ENCODE data around the gene FBXO42.

The FBXO42 gene

GRCh38 chr1:16321176-16321867, 31.0 kb downstream of the FBXO42 start:
- peak in 1 of 3 experiments; percentile 2 for DNase-seq

GRCh38 chr1:16318555-16318954, 33.7 kb downstream of the FBXO42 start:
- DNase-seq: no peak

- no peak for DNase-seq
Observed at GRCh38 chr1:16315437-16315836, 36.8 kb downstream of the FBXO42 start.

- DNase-seq: no peak
Observed at GRCh38 chr1:16307222-16307621, 45.1 kb downstream of the FBXO42 start.

DNA sequence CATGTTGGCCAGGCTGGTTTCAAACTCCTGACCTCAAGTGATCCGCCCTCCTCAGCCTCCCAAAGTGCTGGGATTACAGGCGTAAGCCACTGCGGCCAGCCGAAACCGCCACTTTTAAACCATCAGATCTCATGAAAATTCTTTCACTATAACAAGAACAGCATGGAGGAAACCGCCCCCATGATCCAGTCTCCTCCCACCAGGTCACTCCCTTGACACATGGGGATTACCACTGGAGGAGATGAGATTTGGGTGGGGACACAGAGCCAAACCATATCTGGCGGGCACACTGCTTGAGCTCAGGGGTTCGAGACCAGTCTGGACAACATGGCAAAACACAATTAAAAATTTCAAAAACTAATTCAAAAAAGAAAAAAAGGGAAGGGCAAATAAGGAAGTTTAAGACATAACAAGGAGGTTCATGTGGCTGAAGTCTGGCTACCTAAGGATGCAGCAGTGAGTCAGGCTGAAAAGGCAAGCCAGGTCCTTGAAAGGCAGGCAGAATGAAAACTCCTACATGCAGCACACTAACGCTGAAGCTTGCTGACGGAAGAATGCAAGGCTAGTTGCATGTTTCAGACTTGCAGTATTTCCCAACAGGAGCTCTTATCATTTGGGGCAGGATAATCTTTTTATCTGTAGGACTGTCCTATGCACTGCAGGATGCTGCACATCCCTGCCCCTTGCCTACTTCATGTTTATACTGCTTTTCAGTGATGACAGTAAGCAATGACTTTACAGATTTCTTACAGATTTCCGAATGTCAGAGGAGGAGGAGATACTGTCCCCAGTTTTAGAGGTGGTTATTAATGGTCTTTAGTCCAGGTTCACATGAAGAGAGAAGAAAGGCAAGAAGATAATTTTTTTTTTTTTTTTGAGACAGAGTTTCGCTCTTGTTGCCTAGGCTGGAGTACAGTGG, 49.3 kb downstream of the FBXO42 start:
- no peak for DNase-seq

DNA sequence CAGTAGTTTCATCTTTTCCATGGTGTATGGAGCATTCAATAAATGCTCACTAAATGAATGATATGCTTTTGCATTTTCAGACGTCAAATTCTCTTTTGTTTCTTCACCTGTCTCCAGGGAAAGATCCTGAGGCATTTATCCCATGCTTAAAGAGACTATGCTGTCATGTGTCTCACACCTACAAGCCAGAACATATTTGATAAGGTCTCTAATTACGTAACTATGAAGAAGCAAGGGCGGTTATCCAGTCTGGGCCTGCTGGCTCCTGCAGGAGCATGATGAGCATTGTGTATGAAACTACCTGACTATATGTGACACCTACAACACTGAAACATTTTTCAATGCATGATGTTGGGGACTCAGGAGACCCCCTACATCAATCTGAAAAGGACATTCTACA, 51.8 kb downstream of the FBXO42 start:
- no peak for DNase-seq

GRCh38 chr1:16298653-16299052, 53.6 kb downstream of the FBXO42 start:
- no peak for DNase-seq

DNA sequence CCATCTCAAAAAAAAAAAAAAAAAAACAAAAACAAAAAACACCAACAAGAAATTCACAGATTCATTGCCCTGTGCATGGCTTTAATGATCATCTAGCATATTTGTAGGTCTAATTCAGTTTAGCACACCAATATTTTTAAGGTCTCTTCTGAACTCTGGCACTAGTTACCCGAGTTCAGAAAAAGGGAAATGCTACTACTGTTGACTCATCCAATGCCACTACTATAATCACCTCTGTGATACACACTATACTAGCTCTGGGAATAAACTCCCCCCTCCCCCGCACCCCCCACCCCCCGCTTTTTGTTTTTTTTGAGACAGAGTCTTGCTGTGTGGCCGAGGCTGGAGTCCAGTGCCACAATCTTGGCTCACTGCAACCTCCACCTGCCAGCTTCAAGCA, 55.6 kb downstream of the FBXO42 start:
- DNase-seq: no peak

- DNase-seq: no peak
Observed at GRCh38 chr1:16294219-16295212, 57.8 kb downstream of the FBXO42 start.

DNA sequence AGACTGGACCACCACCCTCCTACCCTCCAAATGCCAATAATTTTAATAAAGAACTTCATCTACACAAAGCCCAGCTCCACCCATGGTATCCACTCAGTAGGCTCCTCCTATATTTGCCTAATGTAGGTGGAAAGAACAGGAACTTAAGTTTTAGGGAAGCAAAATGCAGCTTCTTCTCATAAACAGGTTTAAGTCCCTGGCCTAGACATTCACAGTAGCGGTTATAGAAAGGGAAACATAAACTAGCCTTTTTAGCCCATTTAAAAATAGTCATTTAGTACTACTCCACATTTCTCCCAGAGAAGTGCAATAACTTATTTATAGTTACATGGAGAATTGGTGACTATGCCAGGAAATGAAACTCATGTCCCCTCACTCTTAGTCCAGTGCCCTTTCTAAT, 58.7 kb downstream of the FBXO42 start:
- DNase-seq: no peak

DNA sequence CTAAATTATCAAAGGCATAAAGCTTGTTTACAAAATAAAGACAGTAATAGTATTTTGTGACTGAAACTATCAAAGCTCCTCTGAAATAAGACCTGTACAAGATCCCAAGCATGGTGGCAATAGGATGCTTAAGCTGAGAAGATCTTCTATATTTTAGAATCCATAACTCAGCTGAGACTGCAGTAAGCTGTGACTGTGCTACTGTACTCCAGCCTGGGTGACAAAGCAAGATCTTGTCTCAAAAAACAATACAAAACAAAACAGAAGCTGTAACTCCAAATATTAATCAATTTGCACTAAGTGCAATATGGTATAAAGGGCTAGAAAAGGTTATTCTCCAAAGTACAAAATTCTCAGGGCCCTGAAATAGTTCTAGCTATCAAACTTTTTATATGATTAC, 59.5 kb downstream of the FBXO42 start:
- DNase-seq: no peak

DNA sequence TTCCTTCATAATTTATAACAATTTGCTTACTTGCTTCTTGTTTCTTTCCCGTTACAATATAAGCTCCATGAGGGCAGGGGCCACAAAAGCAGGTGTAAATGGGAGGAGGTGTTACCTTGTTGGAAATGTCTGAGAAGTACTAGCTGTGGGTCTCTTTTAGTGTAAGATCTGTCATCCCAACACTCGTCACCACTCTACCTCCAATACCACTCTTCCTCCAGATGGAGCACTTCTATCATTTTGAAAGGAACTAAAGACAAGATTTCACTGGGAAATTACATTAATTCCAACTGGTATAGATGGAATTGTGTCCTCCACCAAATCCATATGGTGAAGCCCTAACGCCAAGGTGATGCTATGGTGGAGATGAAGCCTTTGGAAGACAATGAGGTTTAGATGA, 62.3 kb downstream of the FBXO42 start:
- no peak for DNase-seq

- DNase-seq: no peak
Observed at GRCh38 chr1:16286122-16286521, 66.2 kb downstream of the FBXO42 start.

GRCh38 chr1:16281765-16282164, 70.5 kb downstream of the FBXO42 start:
- no peak for DNase-seq

DNA sequence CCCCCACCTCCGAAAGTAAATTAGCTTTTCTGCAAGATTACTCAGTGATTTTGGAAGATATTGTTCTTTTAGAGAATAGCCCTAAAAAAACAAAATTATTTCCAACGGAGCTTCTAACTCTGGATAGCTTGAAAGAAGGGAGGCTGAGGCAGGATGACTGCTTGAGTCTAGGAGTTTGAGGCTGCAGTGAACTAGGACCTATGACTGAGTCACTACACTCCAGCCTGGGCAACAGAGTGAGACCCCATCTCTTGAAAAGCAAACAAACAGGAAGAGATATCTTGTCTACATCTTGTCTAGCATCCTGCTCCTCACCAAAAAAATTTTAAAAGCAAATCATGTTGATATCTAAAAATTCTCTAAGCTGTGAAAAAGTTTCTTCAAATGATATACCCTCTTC, 73.1 kb downstream of the FBXO42 start:
- DNase-seq: no peak

GRCh38 chr1:16276302-16277030, 75.8 kb downstream of the FBXO42 start:
- no peak for DNase-seq

GRCh38 chr1:16275591-16275990, 76.7 kb downstream of the FBXO42 start:
- no peak for DNase-seq

GRCh38 chr1:16267690-16268180, 84.5 kb downstream of the FBXO42 start:
- no peak for DNase-seq

GRCh38 chr1:16266411-16267118, 85.7 kb downstream of the FBXO42 start:
- DNase-seq: no peak

DNA sequence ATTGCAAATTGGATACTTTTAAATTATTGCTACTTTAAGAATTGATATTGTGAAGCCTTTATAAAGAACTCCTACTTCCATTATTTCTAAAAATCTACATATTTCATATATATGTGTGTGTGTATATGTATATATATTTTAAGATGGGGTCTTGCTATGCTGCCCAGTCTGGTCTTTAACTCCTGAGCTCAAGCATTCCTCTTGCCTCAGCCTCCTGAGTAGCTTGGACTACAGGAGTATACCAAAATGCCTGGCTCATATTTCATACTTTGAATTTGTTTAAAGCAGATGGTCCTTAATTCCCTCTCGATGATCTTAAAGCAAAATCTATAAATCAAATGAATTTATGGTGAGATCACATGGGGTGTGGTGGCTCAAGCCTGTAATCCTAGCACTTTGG, 90.2 kb downstream of the FBXO42 start:
- no peak for DNase-seq

GRCh38 chr1:16260814-16261213, 91.5 kb downstream of the FBXO42 start:
- DNase-seq: no peak

Measured in NCI-H1417 (cell line).